ENCODE data around the gene EPAS1. TPM values are rescaled to one million over a fixed set of nuclear protein-coding genes. Genes with fewer than 3 reads are reported as not detected.
A peak's percentile ranks its signal among the peaks of the same experiment; 100 is the strongest.

Gene EPAS1
- total RNA-seq, 1 donor from 2014 or later = 99.8 TPM

DNA sequence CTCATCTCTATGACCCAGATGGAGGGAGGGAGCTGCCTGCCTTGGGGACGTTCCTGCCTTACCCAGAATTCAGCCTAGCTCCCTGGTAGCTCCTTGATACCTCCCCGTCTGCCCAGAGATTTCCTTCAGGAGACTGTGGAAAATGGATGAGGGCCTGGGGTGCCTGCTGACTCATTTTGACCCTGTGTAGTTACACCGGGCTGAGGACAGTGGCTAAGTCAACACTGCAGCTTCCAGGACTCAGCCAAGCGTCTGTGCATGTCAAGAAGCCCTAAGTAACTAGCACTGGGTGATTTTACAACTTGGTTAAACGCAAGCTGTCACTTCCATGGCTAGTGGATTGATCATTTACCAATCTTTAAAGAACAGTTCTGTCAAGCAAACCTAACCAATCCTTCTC, 23.3 kb upstream of the EPAS1 start:
- no peak overlapping the region for H3K4me3 ChIP-seq (ENCODE audit: low read depth, low read length)
- FAIRE-seq (no peak), DNase-seq (ENCODE audit: low read depth) (no peak)
- H3K27me3 ChIP-seq (ENCODE audit: control insufficient read depth, insufficient read depth, low read length) = no peaks in the 10 kb centered on the region
- TF ChIP-seq, protein P1, sequence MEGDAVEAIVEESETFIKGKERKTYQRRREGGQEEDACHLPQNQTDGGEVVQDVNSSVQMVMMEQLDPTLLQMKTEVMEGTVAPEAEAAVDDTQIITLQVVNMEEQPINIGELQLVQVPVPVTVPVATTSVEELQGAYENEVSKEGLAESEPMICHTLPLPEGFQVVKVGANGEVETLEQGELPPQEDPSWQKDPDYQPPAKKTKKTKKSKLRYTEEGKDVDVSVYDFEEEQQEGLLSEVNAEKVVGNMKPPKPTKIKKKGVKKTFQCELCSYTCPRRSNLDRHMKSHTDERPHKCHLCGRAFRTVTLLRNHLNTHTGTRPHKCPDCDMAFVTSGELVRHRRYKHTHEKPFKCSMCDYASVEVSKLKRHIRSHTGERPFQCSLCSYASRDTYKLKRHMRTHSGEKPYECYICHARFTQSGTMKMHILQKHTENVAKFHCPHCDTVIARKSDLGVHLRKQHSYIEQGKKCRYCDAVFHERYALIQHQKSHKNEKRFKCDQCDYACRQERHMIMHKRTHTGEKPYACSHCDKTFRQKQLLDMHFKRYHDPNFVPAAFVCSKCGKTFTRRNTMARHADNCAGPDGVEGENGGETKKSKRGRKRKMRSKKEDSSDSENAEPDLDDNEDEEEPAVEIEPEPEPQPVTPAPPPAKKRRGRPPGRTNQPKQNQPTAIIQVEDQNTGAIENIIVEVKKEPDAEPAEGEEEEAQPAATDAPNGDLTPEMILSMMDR (IDR thresholded peaks at IDR 0.05; ENCODE audit: insufficient read depth, low read length, severe bottlenecking) = no peak
- H3K36me3 ChIP-seq (ENCODE audit: control insufficient read depth, insufficient read depth, low read length) = no peaks in the 10 kb centered on the region

DNA sequence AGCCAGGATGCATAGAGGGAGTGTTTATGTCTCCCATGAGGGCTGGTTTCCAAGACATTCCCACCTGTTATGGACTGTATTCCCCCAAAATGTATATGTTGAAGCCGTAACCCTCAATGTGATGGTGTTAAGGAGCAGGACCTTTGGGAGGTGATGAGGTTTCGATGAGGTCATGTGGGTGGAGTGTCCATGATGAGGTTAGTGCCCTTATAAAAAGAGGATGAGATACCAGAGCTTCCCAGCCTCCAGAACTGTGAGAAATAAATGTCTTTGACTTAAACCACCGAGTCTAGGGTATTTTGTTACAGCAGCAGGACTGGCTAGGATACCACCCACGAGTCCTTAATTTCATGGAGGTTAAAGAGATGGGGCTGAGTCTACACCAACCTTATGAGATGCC, 22.6 kb upstream of the EPAS1 start:
- DNase-seq (ENCODE audit: low read depth) = no peak
- TF ChIP-seq, protein P1 (IDR thresholded peaks at IDR 0.05; ENCODE audit: insufficient read depth, low read length, severe bottlenecking) = no peak
- H3K36me3 ChIP-seq (ENCODE audit: control insufficient read depth, insufficient read depth, low read length) = no peaks in the 10 kb centered on the region
- H3K27me3 ChIP-seq (ENCODE audit: control insufficient read depth, insufficient read depth, low read length) = no peaks in the 10 kb centered on the region
- no peak overlapping the region for H3K4me3 ChIP-seq (ENCODE audit: low read depth, low read length)
- FAIRE-seq = no peak

DNA sequence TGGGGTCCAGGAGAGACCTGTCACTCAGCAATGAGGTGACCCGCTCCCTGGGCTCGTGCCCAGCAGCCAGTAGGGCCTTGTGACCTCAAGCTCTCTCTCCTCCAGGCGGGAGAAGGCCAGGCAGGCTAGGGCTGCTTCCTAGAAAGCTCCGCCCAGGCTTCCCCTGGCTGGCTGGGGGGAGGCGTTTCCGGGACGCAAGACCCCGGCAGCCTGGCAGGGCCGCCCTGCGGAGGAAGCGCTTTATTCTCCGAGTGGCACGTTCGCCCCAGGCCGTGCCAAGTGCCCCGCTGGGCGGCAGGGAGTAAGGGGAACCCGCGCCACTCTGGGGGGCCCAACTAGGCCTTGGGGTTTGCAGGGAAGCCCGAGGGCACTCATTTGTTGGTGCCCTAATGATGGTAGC, 21.2 kb upstream of the EPAS1 start:
- FAIRE-seq (no peak), DNase-seq (ENCODE audit: low read depth) (no peak)
- Histone ChIP-seq H3K27me3 (ENCODE audit: control insufficient read depth, insufficient read depth, low read length) (no peaks in the 10 kb centered on the region), H3K36me3 (ENCODE audit: control insufficient read depth, insufficient read depth, low read length) (no peaks in the 10 kb centered on the region), H3K4me3 (ENCODE audit: low read depth, low read length) (no peak overlapping the region)
- TF ChIP-seq, protein P1 (IDR thresholded peaks at IDR 0.05; ENCODE audit: insufficient read depth, low read length, severe bottlenecking) = no peak

DNA sequence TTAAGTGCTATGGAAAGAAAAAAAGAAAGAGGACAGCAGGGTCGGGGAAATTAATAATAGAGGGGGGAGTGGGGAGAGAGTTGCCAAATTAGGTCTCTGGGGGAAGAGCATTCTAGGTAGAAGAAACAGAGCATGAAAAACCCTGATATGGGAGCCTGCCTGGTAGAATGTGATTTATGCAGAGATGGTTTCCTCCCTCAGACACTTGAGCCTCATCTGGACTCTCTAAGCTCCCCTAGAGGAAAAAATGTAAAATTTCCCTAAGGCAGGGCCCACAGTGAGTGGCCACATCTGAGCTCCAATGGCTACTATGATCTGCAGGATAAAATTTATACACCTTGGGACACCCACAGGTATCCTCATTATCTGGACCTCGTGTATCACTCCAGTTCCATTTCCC, 20.6 kb upstream of the EPAS1 start:
- TF ChIP-seq, protein P1 (IDR thresholded peaks at IDR 0.05; ENCODE audit: insufficient read depth, low read length, severe bottlenecking) = peak; percentile 30
- H3K36me3 ChIP-seq (ENCODE audit: control insufficient read depth, insufficient read depth, low read length) = no peaks in the 10 kb centered on the region
- no peak for FAIRE-seq
- H3K4me3 ChIP-seq (ENCODE audit: low read depth, low read length) = no peak overlapping the region
- H3K27me3 ChIP-seq (ENCODE audit: control insufficient read depth, insufficient read depth, low read length) = no peaks in the 10 kb centered on the region
- no peak for DNase-seq (ENCODE audit: low read depth)

DNA sequence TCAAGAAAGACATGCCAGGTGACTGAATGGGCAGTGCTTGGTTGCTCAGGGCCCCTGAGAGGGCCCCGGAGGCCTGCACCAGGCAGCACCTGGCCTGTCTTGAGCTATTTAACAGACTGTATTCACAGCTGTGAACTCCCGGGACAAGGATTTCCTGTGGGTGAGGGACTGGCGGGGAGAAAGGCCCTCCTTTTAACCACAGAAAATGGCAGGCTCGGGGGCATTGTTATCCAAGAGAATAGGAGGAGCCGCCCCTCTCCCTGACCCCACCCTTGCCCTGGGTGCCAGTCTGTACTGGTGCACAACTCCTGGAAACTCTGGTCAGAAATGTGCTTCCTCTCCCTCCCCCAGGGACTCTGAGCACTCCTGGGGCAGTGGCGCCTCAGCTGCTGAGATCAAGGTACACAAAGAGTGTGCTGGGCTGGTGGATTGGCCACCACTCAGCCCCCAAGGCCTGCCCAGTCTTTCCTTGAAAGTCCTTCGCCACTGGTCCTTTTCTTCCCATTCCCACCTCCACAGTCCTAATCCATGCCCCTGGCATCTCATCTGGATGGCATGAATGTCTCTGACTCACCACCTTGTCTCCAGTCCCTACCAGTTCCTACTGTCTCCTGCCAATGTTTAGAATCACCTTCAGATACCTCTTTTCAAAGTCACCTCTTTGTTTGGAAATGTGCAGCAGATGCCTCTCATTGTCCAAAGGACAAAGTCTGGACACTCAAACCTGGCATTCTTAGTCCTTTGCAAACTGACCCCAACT, 19.6 kb upstream of the EPAS1 start:
- peak; percentile 63 for DNase-seq (ENCODE audit: low read depth)
- Histone ChIP-seq H3K36me3 (ENCODE audit: control insufficient read depth, insufficient read depth, low read length) (no peaks in the 10 kb centered on the region), H3K4me3 (ENCODE audit: low read depth, low read length) (no peak overlapping the region), H3K27me3 (ENCODE audit: control insufficient read depth, insufficient read depth, low read length) (no peaks in the 10 kb centered on the region)
- FAIRE-seq = no peak
- TF ChIP-seq, protein P1 (IDR thresholded peaks at IDR 0.05; ENCODE audit: insufficient read depth, low read length, severe bottlenecking) = no peak

DNA sequence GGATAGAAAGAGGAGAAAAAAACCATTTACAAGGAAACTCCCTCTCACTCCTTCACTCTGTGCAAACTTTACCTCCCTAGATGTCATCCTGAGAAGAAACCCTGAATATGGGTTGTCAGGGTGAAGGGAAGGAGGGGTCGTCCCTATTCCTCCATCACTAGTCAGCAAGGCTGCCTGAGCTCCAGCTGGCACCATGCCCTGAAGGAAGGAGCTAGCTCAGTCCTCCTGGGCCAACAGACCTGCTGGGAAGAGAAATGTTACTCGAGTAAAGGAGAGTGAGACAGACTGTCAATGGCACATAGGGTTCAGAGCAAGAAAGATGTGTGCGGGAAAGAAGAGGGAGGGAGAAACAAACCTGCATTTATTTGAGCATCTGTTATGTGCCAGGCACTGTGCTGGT, 18.3 kb upstream of the EPAS1 start:
- no peak for FAIRE-seq

More for the DNA sequence above, 18.3 kb upstream of the EPAS1 start:
- H3K36me3 ChIP-seq (ENCODE audit: control insufficient read depth, insufficient read depth, low read length) = no peaks in the 10 kb centered on the region
- TF ChIP-seq, protein P1 (IDR thresholded peaks at IDR 0.05; ENCODE audit: insufficient read depth, low read length, severe bottlenecking) = no peak
- no peak for DNase-seq (ENCODE audit: low read depth)
- no peak overlapping the region for H3K4me3 ChIP-seq (ENCODE audit: low read depth, low read length)
- no peaks in the 10 kb centered on the region for H3K27me3 ChIP-seq (ENCODE audit: control insufficient read depth, insufficient read depth, low read length)

All from bronchial epithelial cell (primary cell).